ENCODE measurements around the gene DNM3. TPM values are rescaled to one million over a fixed set of nuclear protein-coding genes. Genes with fewer than 3 reads are reported as not detected.

DNM3 gene
- total RNA-seq, 1 donor = 0.72 TPM

- H3K27ac ChIP-seq (ENCODE audit: low read depth, low read length) = no peak overlapping the region
- H3K4me2 ChIP-seq (ENCODE audit: insufficient read depth, low read length) = no peak overlapping the region
- no peak for TF ChIP-seq CTCF (IDR thresholded peaks at IDR 0.05; ENCODE audit: extremely low read depth, low read depth, low read length)
- H3K4me3 ChIP-seq (ENCODE audit: insufficient read depth, low read length) = no peak overlapping the region
- no peak overlapping the region for H2AFZ ChIP-seq (ENCODE audit: low read length)
- H3K4me1 ChIP-seq (ENCODE audit: insufficient read depth, low read length) = no peaks in the 10 kb centered on the region
- no peaks in the 10 kb centered on the region for H4K20me1 ChIP-seq (ENCODE audit: insufficient read depth, low read length)
- H3K27me3 ChIP-seq (ENCODE audit: insufficient read depth, low read length) = no peaks in the 10 kb centered on the region
- no peaks in the 10 kb centered on the region for H3K36me3 ChIP-seq (ENCODE audit: insufficient read depth, low read length)
- H3K9me3 ChIP-seq (ENCODE audit: low read depth, low read length) = no peaks in the 10 kb centered on the region
- DNase-seq (ENCODE audit: insufficient read length, low spot score, missing footprints) = no peak
- H3K79me2 ChIP-seq (ENCODE audit: insufficient read depth, low read length) = no peaks in the 10 kb centered on the region
These were observed 573.0 kb downstream of the DNM3 start for GRCh38 chr1:172414331-172414730.

- no peak overlapping the region for H3K27ac ChIP-seq (ENCODE audit: low read depth, low read length)
- H3K9me3 ChIP-seq (ENCODE audit: low read depth, low read length) = no peaks in the 10 kb centered on the region
- no peak for DNase-seq (ENCODE audit: insufficient read length, low spot score, missing footprints)
- no peak for TF ChIP-seq CTCF (IDR thresholded peaks at IDR 0.05; ENCODE audit: extremely low read depth, low read depth, low read length)
- no peaks in the 10 kb centered on the region for H3K36me3 ChIP-seq (ENCODE audit: insufficient read depth, low read length)
- no peaks in the 10 kb centered on the region for H3K79me2 ChIP-seq (ENCODE audit: insufficient read depth, low read length)
- H3K4me3 ChIP-seq (ENCODE audit: insufficient read depth, low read length) = no peak overlapping the region
- H4K20me1 ChIP-seq (ENCODE audit: insufficient read depth, low read length) = no peaks in the 10 kb centered on the region
- no peak overlapping the region for H3K4me2 ChIP-seq (ENCODE audit: insufficient read depth, low read length)
- H3K4me1 ChIP-seq (ENCODE audit: insufficient read depth, low read length) = no peaks in the 10 kb centered on the region
- no peak overlapping the region for H2AFZ ChIP-seq (ENCODE audit: low read length)
- H3K27me3 ChIP-seq (ENCODE audit: insufficient read depth, low read length) = no peaks in the 10 kb centered on the region
These were observed 575.3 kb downstream of the DNM3 start for GRCh38 chr1:172416496-172417035.

- no peaks in the 10 kb centered on the region for H3K36me3 ChIP-seq (ENCODE audit: insufficient read depth, low read length)
- no peaks in the 10 kb centered on the region for H3K79me2 ChIP-seq (ENCODE audit: insufficient read depth, low read length)
- H3K9me3 ChIP-seq (ENCODE audit: low read depth, low read length) = no peaks in the 10 kb centered on the region
- no peak overlapping the region for H3K27ac ChIP-seq (ENCODE audit: low read depth, low read length)
- no peaks in the 10 kb centered on the region for H3K4me1 ChIP-seq (ENCODE audit: insufficient read depth, low read length)
- no peak overlapping the region for H2AFZ ChIP-seq (ENCODE audit: low read length)
- no peak for TF ChIP-seq CTCF (IDR thresholded peaks at IDR 0.05; ENCODE audit: extremely low read depth, low read depth, low read length)
- no peak for DNase-seq (ENCODE audit: insufficient read length, low spot score, missing footprints)
- H4K20me1 ChIP-seq (ENCODE audit: insufficient read depth, low read length) = no peaks in the 10 kb centered on the region
- H3K4me3 ChIP-seq (ENCODE audit: insufficient read depth, low read length) = no peak overlapping the region
- H3K4me2 ChIP-seq (ENCODE audit: insufficient read depth, low read length) = no peak overlapping the region
- H3K27me3 ChIP-seq (ENCODE audit: insufficient read depth, low read length) = no peaks in the 10 kb centered on the region
These were observed 576.3 kb downstream of the DNM3 start for GRCh38 chr1:172417557-172417956.

GRCh38 chr1:172420385-172420784 lies 579.1 kb downstream of the DNM3 start, which contains the start of gene C1orf105:
Gene C1orf105 (plus strand): TSS chr1:172420685. CDS start chr1:172420886, 201 bp downstream.
- Histone ChIP-seq H3K4me1 (ENCODE audit: insufficient read depth, low read length) (no peaks in the 10 kb centered on the region), H3K4me2 (ENCODE audit: insufficient read depth, low read length) (no peak within 1 kb of the TSS), H3K27me3 (ENCODE audit: insufficient read depth, low read length) (no peaks in the 10 kb centered on the region), H3K4me3 (ENCODE audit: insufficient read depth, low read length) (no peak within 1 kb of the TSS), H3K79me2 (ENCODE audit: insufficient read depth, low read length) (no peaks in the 10 kb centered on the region), H3K27ac (ENCODE audit: low read depth, low read length) (no peak within 1 kb of the TSS), H4K20me1 (ENCODE audit: insufficient read depth, low read length) (no peaks in the 10 kb centered on the region), H3K9me3 (ENCODE audit: low read depth, low read length) (no peaks in the 10 kb centered on the region), H3K36me3 (ENCODE audit: insufficient read depth, low read length) (no peaks in the 10 kb centered on the region), H2AFZ (ENCODE audit: low read length) (no peak within 1 kb of the TSS)
- no peak for DNase-seq (ENCODE audit: insufficient read length, low spot score, missing footprints)
- TF ChIP-seq CTCF (IDR thresholded peaks at IDR 0.05; ENCODE audit: extremely low read depth, low read depth, low read length) = no peak

Data from osteoblast (primary cell).